Activated T-helper 1 cell treated with anti-CD3 and anti-CD28 coated beads, Interleukin-12 subunit alpha, Interleukin-12 subunit beta, Interleukin-2, Interleukin-4 antibody, amounts not matched to agents 30 ng/mL and 10 ng/mL and 1 ng/mL, durations not matched to agents 14 hours and 24 hours and 36 hours (primary cell): Measurements from ENCODE around the gene UTP15. TPM values are rescaled to one million over a fixed set of nuclear protein-coding genes. Genes with fewer than 3 reads are reported as not detected.

ENCODE experiments used
- DNase-seq: peaks from one replicate; pipeline ENCODE4 v3.0.0; 2021; ENCODE audit warnings: low spot score
- H3K27ac Mint-ChIP-seq: one replicate; pipeline ENCODE4 v1.8.0; 2021; ENCODE audit warnings: mild to moderate bottlenecking, mixed read lengths
- H3K27me3 Mint-ChIP-seq: one replicate; pipeline ENCODE4 v1.8.0; 2022; ENCODE audit warnings: mild to moderate bottlenecking, moderate library complexity, mixed read lengths; ENCODE audit not compliant: insufficient read depth
- H3K36me3 Mint-ChIP-seq: one replicate; pipeline ENCODE4 v1.8.0; 2021; ENCODE audit warnings: low read depth, mixed read lengths
- H3K4me1 Mint-ChIP-seq: one replicate; pipeline ENCODE4 v1.8.0; 2021; ENCODE audit warnings: low read depth, mixed read lengths
- H3K4me3 Mint-ChIP-seq: one replicate; pipeline ENCODE4 v1.8.0; 2021; ENCODE audit warnings: mild to moderate bottlenecking, moderate library complexity, mixed read lengths
- H3K9me3 Mint-ChIP-seq: one replicate; pipeline ENCODE4 v1.8.0; 2021; ENCODE audit warnings: mixed read lengths
- intact Hi-C: fragments of 100-400 bp; cut with micrococcal nuclease; formaldehyde crosslinking; loops from one replicate; pipeline ENCODE4 v1.15.1; 2024
- total RNA-seq: library from RNA; stranded (reverse); gene quantifications from 2 replicates; pipeline ENCODE4 v1.2.3, GENCODE V29; 2022

UTP15 gene
- total RNA-seq, 1 donor from 2014 or later, result 61.0 TPM

GRCh38 chr5:73617510-73618279, 52.2 kb downstream of the UTP15 start:
- intact Hi-C loops, result no loop called here
- Mint-ChIP-seq H3K4me3 (no peak overlapping the region), H3K4me1 (no peaks in the 10 kb centered on the region), H3K27me3 (peaks cover 22% of the 10 kb centered on the region), H3K9me3 (no peaks in the 10 kb centered on the region), H3K36me3 (no peaks in the 10 kb centered on the region), H3K27ac (no peak overlapping the region)
- no peak for DNase-seq

DNA sequence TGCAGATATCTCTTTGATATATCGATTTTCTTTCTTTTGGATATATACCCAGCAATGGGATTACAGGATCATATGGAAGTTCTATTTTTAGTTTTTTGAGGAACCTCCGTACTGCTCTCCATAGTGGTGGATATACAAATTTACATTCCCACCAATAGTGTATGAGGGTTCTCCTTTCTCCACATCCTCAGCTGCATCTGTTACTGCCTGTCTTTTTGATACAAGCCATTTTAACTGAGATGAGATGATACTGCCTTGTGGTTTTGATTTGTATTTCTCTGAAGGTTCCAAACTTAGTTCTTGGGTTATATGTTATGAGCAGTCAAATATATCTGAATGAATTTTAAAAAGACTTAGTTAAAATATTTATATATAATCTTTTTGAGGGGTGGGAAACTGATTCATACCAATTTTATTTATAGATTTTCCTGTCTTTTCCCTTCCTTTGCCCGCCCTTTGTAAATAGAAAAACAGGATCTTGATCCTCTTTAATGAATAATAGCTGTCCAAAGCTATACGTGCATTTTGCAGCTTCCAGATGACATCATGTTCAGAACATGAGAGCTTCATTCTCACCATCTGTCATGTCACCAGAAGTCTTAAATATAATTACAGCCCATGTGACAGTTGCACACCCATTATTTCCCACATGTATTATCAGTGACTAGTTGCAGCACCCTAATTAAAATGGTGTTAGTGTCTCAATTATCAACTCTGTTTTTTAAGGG, 54.2 kb downstream of the UTP15 start:
- Mint-ChIP-seq H3K4me3 (no peak overlapping the region), H3K27ac (no peak overlapping the region), H3K4me1 (no peaks in the 10 kb centered on the region), H3K27me3 (peaks cover 33% of the 10 kb centered on the region), H3K9me3 (no peaks in the 10 kb centered on the region), H3K36me3 (no peaks in the 10 kb centered on the region)
- DNase-seq, result no peak
- intact Hi-C loops, result no loop called here

DNA sequence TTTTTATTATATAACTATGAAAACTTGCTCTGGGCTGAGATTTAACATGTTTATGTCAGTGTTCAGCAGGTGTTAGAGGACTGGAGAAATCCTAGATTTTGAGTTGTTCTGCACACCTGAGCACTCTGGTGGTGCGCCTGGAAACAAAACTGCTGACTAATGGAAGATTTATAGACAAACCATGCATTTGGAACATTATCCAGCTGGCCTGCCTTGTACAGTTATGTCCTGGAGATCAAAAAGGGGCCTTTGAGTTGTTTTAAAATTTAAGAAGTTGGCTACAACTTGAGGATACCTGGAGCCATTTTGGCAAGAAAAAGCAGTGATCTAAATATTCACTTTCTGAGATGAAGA, 54.8 kb downstream of the UTP15 start:
- H3K27ac Mint-ChIP-seq, result no peak overlapping the region
- H3K4me1 Mint-ChIP-seq, result no peaks in the 10 kb centered on the region
- DNase-seq, result no peak
- no peaks in the 10 kb centered on the region for H3K36me3 Mint-ChIP-seq
- H3K4me3 Mint-ChIP-seq, result no peak overlapping the region
- H3K9me3 Mint-ChIP-seq, result no peaks in the 10 kb centered on the region
- intact Hi-C loops, result no loop called here
- peaks cover 37% of the 10 kb centered on the region for H3K27me3 Mint-ChIP-seq

GRCh38 chr5:73623060-73623459, 57.5 kb downstream of the UTP15 start:
- intact Hi-C loops, result no loop called here
- no peak overlapping the region for H3K27ac Mint-ChIP-seq
- H3K36me3 Mint-ChIP-seq, result no peaks in the 10 kb centered on the region
- peaks cover 50% of the 10 kb centered on the region for H3K27me3 Mint-ChIP-seq
- no peaks in the 10 kb centered on the region for H3K4me1 Mint-ChIP-seq
- no peak overlapping the region for H3K4me3 Mint-ChIP-seq
- DNase-seq, result no peak
- H3K9me3 Mint-ChIP-seq, result no peaks in the 10 kb centered on the region

DNA sequence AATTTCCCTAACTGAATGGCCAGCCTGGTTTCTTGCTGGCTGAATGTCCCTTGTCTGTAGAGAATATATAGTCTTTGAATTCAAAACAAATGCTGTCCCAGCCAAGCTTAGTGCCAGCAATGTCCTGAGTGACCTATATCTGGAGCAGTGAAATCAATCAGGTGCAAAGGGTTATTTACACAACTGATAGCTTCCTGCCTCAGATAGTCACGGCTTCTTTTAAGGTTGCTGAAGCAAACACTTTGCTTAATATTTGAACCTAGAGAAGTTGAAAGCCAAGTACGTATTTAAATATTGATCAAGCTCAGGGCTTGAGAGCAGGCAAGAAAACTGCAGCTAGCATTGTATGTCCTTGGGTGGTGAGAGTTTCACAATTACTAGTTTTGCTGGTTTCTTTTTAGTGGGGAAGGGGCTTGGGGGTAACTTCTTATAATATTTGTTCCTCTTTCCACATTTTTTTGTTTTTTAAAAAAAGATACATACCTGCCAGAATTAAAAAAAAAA, 58.4 kb downstream of the UTP15 start:
- H3K27ac Mint-ChIP-seq, result no peak overlapping the region
- H3K9me3 Mint-ChIP-seq, result no peaks in the 10 kb centered on the region
- no peaks in the 10 kb centered on the region for H3K4me1 Mint-ChIP-seq
- peaks cover 57% of the 10 kb centered on the region for H3K27me3 Mint-ChIP-seq
- intact Hi-C loops, result no loop called here
- no peak for DNase-seq
- no peak overlapping the region for H3K4me3 Mint-ChIP-seq
- H3K36me3 Mint-ChIP-seq, result no peaks in the 10 kb centered on the region

DNA sequence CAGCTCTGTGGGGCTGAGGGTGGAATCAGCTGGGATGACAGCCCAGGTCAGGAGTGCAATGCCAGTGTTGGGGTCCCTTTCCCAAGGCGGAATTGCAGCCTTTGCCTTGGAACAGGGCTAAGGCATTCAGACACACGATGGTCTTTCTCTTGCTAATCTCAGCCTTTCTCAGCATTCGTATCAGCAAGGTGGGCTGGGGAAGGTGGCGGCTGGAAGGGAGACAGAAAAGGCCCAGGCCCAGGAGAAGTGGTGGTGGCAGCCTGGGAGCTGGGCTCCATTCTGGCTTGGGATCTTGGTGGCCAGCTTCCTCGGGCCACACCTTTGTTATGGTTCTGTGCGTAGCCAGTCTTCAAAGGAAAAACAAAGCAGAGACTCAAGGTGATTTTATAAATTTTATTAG, 59.3 kb downstream of the UTP15 start:
- Mint-ChIP-seq H3K27ac (no peak overlapping the region), H3K4me3 (no peak overlapping the region), H3K27me3 (peaks cover 56% of the 10 kb centered on the region), H3K4me1 (no peaks in the 10 kb centered on the region), H3K36me3 (no peaks in the 10 kb centered on the region), H3K9me3 (no peaks in the 10 kb centered on the region)
- no peak for DNase-seq
- intact Hi-C loops, result no loop called here

GRCh38 chr5:73625372-73625943, 59.9 kb downstream of the UTP15 start:
- H3K36me3 Mint-ChIP-seq, result no peaks in the 10 kb centered on the region
- no peak for DNase-seq
- intact Hi-C loops, result no loop called here
- no peaks in the 10 kb centered on the region for H3K9me3 Mint-ChIP-seq
- H3K27ac Mint-ChIP-seq, result no peak overlapping the region
- no peaks in the 10 kb centered on the region for H3K4me1 Mint-ChIP-seq
- peaks cover 55% of the 10 kb centered on the region for H3K27me3 Mint-ChIP-seq
- no peak overlapping the region for H3K4me3 Mint-ChIP-seq

GRCh38 chr5:73625944-73626811, 60.6 kb downstream of the UTP15 start, which contains the start of gene ARHGEF28:
Gene ARHGEF28, plus strand, starts transcription at chr5:73626196. Its CDS starts 58,656 bp downstream, at chr5:73684852.
- Mint-ChIP-seq H3K27me3 (peaks cover 55% of the 10 kb centered on the region), H3K36me3 (no peaks in the 10 kb centered on the region), H3K4me3 (no peak within 1 kb of the TSS), H3K9me3 (no peaks in the 10 kb centered on the region), H3K27ac (no peak within 1 kb of the TSS), H3K4me1 (no peaks in the 10 kb centered on the region)
- intact Hi-C loops, result no loop called here
- no peak for DNase-seq

DNA sequence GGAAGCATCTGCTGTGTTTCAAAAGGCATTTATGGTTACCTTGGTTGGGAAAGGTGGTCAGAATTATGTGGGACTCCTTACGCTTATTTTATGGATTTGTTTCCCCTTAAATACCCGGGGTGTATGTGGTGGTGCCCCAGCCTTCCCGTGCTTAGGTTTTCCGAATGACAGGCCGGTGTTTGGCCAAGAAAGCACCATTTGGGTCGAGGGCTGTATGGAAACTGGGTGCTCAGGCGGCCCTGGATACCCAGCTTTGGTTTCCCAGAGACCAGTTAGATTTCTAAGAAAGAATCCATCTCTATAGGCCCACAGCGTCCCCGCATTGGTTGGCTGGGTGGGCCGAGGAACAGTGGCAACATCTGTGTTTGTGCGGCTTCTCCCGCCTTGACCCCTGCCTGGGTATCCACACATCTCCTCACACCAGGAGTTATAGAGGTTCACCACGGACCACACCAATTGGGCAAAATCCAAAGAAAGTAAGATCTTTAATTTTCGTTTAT, 61.3 kb downstream of the UTP15 start:
- Mint-ChIP-seq H3K9me3 (no peaks in the 10 kb centered on the region), H3K36me3 (no peaks in the 10 kb centered on the region), H3K27me3 (peaks cover 54% of the 10 kb centered on the region), H3K4me1 (no peaks in the 10 kb centered on the region), H3K27ac (no peak overlapping the region), H3K4me3 (no peak overlapping the region)
- intact Hi-C loops, result no loop called here
- DNase-seq, result no peak

DNA sequence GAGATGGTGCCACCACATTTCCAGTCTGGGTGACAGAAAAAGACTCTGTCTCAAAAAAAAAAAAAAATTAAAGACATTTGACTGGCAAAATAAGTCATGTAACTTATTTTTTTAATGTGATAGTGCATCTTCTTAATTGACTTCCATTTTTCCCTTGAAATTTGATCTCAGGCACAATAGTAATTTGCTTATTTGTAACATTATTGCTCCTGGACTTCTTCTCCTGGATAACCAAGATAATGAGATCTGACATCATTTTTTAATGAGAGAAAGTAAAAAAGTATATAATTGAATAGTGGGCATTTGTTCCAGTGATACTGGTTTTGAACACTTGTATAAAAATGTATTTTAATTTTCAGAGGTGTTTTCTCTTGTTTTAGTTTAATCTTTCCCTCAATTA, 63.9 kb downstream of the UTP15 start:
- no peaks in the 10 kb centered on the region for H3K4me1 Mint-ChIP-seq
- DNase-seq, result no peak
- intact Hi-C loops, result no loop called here
- no peak overlapping the region for H3K4me3 Mint-ChIP-seq
- no peak overlapping the region for H3K27ac Mint-ChIP-seq
- no peaks in the 10 kb centered on the region for H3K36me3 Mint-ChIP-seq
- peaks cover 42% of the 10 kb centered on the region for H3K27me3 Mint-ChIP-seq
- H3K9me3 Mint-ChIP-seq, result no peaks in the 10 kb centered on the region

GRCh38 chr5:73630765-73631164, 65.2 kb downstream of the UTP15 start:
- Mint-ChIP-seq H3K36me3 (no peaks in the 10 kb centered on the region), H3K27me3 (peaks cover 33% of the 10 kb centered on the region)
- intact Hi-C loops, result no loop called here

GRCh38 chr5:73631500-73631899, 66.0 kb downstream of the UTP15 start:
- Mint-ChIP-seq H3K36me3 (no peaks in the 10 kb centered on the region), H3K27ac (no peak overlapping the region), H3K27me3 (peaks cover 33% of the 10 kb centered on the region), H3K4me1 (no peaks in the 10 kb centered on the region), H3K4me3 (no peak overlapping the region), H3K9me3 (no peaks in the 10 kb centered on the region)
- DNase-seq, result no peak
- intact Hi-C loops, result no loop called here

More at GRCh38 chr5:73630765-73631164, 65.2 kb downstream of the UTP15 start:
- no peak overlapping the region for H3K27ac Mint-ChIP-seq
- H3K9me3 Mint-ChIP-seq, result no peaks in the 10 kb centered on the region
- no peaks in the 10 kb centered on the region for H3K4me1 Mint-ChIP-seq
- no peak for DNase-seq
- no peak overlapping the region for H3K4me3 Mint-ChIP-seq
